ENCODE results near the gene IQCF5.
"Not testable (repeated sequence)": the region's sequence is repeated elsewhere in the genome, so short reads cannot be mapped to it uniquely, and the experiment has no call there.

The IQCF5 gene

GRCh38 chr3:51862886-51863285 is 12.5 kb downstream of the IQCF5 start:
- DNase-seq, result no peak

DNA sequence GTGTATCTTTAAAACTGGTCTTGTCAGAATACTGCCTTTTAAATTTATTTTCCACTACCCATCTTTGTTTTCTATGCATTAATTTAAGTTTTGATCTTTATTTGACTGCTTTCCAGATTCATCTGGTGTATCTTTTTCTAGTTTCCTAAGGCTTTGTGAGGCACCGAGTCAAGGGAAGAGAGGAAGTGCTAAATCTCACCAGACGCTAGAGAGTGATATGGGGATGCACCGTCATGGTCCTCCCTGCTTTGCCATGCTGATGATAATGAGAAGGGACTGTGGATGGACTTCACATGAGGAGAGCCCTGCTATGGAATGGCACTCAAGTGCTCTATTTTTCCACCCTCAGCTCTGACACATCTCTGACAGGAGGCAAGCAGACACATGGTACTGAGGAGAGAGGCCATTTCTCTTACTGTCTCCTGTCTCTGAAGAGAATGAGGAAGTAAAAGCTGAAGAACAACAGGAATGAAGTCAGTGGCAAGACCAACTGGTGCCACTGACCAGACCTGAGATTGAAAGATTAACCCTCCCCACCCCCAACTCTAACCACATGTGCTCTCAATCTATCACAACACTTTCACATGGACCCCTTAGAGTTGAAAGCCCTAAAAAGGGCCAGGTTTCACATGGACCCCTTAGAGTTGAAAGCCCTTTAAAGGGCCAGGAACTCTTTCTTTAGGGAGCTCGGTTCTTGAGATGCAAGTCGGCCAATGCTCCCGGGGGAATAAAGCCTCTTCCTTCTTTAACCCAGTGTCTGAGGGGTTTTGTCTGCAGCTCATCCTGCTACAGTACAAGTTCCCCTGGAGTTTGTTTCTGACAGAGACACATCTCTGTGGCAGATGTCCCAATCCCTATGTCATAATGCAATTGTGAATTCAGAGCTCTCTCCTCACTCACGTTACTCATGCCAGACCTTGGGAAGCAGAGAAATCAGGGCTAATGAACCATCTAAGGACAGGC is 14.4 kb downstream of the IQCF5 start, which contains the start of gene IQCF2:
TSS of gene IQCF2 (plus strand) at position 913 of the 963 bp plus-strand sequence. CDS start 52 bp downstream, outside the sequence.
- no peak for DNase-seq

DNA sequence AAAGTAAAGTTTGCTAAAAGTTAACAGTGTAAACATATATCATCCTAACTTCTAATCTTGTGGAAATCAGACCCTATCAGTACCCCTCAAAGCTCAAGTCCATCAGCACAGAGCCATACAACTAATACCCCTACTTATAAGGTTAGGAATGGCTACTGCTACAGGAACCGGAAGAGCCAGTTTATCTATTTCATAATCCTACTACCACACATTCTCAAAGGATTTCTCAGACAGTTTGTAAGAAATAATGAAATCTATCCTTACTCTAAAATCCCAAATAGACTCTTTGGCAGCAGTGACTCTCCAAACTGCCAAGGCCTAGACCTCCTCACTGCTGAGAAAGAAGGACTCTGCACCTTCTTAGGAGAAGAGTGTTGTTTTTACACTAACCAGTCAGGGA is 20.0 kb downstream of the IQCF5 start:
- DNase-seq, result not testable (repeated sequence)

GRCh38 chr3:51845129-51845528 is 30.3 kb downstream of the IQCF5 start:
- no peak for DNase-seq

DNA sequence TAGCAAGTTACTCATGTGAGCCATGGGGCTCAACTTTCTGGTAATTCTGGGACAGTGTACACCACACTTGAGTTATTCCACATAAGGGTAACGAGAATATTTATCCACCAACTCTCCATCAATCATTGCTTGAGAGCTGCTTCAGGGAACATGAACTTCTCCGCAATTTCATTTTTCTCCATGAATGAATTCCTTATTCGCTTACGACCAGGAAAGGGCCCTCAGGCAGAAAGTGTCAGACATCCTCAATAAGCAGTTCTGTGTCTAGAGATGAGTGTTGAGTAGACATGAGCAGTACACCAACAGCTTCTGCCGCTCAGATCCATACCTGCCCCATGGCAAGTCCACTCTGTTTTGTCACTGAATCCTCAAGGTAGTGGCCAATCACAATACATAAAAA is 38.8 kb downstream of the IQCF5 start:
- DNase-seq, result no peak

GRCh38 chr3:51830836-51831385 is 44.5 kb downstream of the IQCF5 start:
- DNase-seq, result no peak

DNA sequence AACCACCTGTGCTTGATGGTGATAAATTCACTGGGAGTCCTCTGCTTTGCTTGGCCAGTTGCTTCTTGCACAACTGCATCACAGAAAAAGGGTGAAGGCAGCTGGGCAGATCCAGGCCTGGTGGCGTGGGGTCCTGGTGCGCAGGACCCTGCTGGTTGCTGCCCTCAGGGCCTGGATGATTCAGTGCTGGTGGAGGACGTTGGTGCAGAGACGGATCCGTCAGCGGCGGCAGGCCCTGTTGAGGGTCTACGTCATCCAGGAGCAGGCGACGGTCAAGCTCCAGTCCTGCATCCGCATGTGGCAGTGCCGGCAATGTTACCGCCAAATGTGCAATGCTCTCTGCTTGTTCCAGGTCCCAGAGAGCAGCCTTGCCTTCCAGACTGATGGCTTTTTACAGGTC is 45.1 kb downstream of the IQCF5 start:
- no peak for DNase-seq

GRCh38 chr3:51828297-51828696 is 47.1 kb downstream of the IQCF5 start:
- DNase-seq, result no peak

Data from GDM1 (cell line).